ENCODE data around the gene MIB1.

Gene MIB1

GRCh38 chr18:21843341-21843740 lies 102.7 kb downstream of the MIB1 start:
- Histone ChIP-seq H3K9me3 (ENCODE audit: control insufficient read depth, insufficient read depth, low read depth, low read length) (no peaks in the 10 kb centered on the region), H3K36me3 (ENCODE audit: control insufficient read depth in 2 of 2, insufficient read depth in 1 of 2, low read length in 2 of 2) (peaks cover 36 to 73% of the 10 kb centered on the region in 2 experiments), H3K4me1 (ENCODE audit: control insufficient read depth, insufficient read depth, low read length) (no peaks in the 10 kb centered on the region), H3K27ac (ENCODE audit: extremely low read depth, low read depth, low read length) (no peak overlapping the region), H3K4me3 (ENCODE audit: low read depth, low read length) (no peak overlapping the region)
- CTCF ChIA-PET = interaction anchor here (0.5 to 2.6 kb wide), 3 partner anchors 10 to 84 kb away, joined by 3 to 8 read pairs (median 4); no protein-coding TSS in a partner anchor
- POLR2A ChIA-PET = no interaction called here
- TF ChIP-seq ZNF391 (tag by site-specific recombination; IDR thresholded peaks at IDR 0.05; ENCODE audit: borderline replicate concordance, low read depth) (no peak), ZNF416 (tag by site-specific recombination; IDR thresholded peaks at IDR 0.05) (no peak), ZNF148 (tag by site-specific recombination; IDR thresholded peaks at IDR 0.05; ENCODE audit: borderline replicate concordance) (no peak), ZNF239 (tag by site-specific recombination; IDR thresholded peaks at IDR 0.05) (no peak), ZNF654 (tag by site-specific recombination; IDR thresholded peaks at IDR 0.05; ENCODE audit: low read depth) (no peak), ZBTB6 (tag by site-specific recombination; IDR thresholded peaks at IDR 0.05) (no peak), ZNF571 (tag by site-specific recombination; IDR thresholded peaks at IDR 0.05) (no peak)

GRCh38 chr18:21851327-21851961 lies 110.9 kb downstream of the MIB1 start:
- Histone ChIP-seq H3K4me3 (ENCODE audit: low read depth, low read length) (no peak overlapping the region), H3K27ac (ENCODE audit: extremely low read depth, low read depth, low read length) (no peak overlapping the region), H3K9me3 (ENCODE audit: control insufficient read depth, insufficient read depth, low read depth, low read length) (no peaks in the 10 kb centered on the region), H3K36me3 (ENCODE audit: control insufficient read depth in 2 of 2, insufficient read depth in 1 of 2, low read length in 2 of 2) (peaks cover under 1 to 40% of the 10 kb centered on the region in 2 experiments), H3K4me1 (ENCODE audit: control insufficient read depth, insufficient read depth, low read length) (no peaks in the 10 kb centered on the region)
- CTCF ChIA-PET = interaction anchor here (1.0 to 1.2 kb wide), 3 partner anchors 13 to 363 kb away, joined by 3 to 6 read pairs (median 3); no protein-coding TSS in a partner anchor
- TF ChIP-seq GLIS1 (tag by site-specific recombination; IDR thresholded peaks at IDR 0.05) (no peak), ZNF48 (tag by site-specific recombination; IDR thresholded peaks at IDR 0.05) (no peak), ZNF654 (tag by site-specific recombination; IDR thresholded peaks at IDR 0.05; ENCODE audit: low read depth) (0 out of 2 replicates have a peak, but pooled peaks have one; percentile 19), MYNN (tag by site-specific recombination; IDR thresholded peaks at IDR 0.05; ENCODE audit: borderline replicate concordance) (no peak), ZNF707 (tag by site-specific recombination; IDR thresholded peaks at IDR 0.05) (no peak), ZNF274 (IDR thresholded peaks at IDR 0.05; ENCODE audit: low read length) (no peak), ZNF274 (tag by site-specific recombination; IDR thresholded peaks at IDR 0.05; ENCODE audit: borderline replicate concordance) (no peak), ZNF610 (tag by site-specific recombination; IDR thresholded peaks at IDR 0.05; ENCODE audit: borderline replicate concordance) (no peak)
- POLR2A ChIA-PET = no interaction called here

GRCh38 chr18:21853016-21853415 lies 112.4 kb downstream of the MIB1 start:
- TF ChIP-seq ZNF626 (tag by site-specific recombination; IDR thresholded peaks at IDR 0.05) = no peak
- TF ChIP-seq SALL2 (tag by site-specific recombination; IDR thresholded peaks at IDR 0.05; ENCODE audit: borderline replicate concordance) = no peak
- TF ChIP-seq ZNF23 (tag by site-specific recombination; IDR thresholded peaks at IDR 0.05; ENCODE audit: borderline replicate concordance) = no peak
- no peak for TF ChIP-seq ZNF302 (tag by site-specific recombination; IDR thresholded peaks at IDR 0.05; ENCODE audit: low read depth)
- TF ChIP-seq ZNF692 (tag by site-specific recombination; IDR thresholded peaks at IDR 0.05) = no peak
- no peak for TF ChIP-seq ELK4 (IDR thresholded peaks at IDR 0.05; ENCODE audit: borderline replicate concordance, low read depth, low read length)
- TF ChIP-seq ZNF621 (tag by site-specific recombination; IDR thresholded peaks at IDR 0.05) = no peak
- Histone ChIP-seq H3K4me3 (ENCODE audit: low read depth, low read length) (no peak overlapping the region), H3K27ac (ENCODE audit: extremely low read depth, low read depth, low read length) (no peak overlapping the region), H3K4me1 (ENCODE audit: control insufficient read depth, insufficient read depth, low read length) (no peaks in the 10 kb centered on the region), H3K36me3 (ENCODE audit: control insufficient read depth in 2 of 2, insufficient read depth in 1 of 2, low read length in 2 of 2) (peaks cover 8 to 39% of the 10 kb centered on the region in 2 experiments), H3K9me3 (ENCODE audit: control insufficient read depth, insufficient read depth, low read depth, low read length) (no peaks in the 10 kb centered on the region)
- CTCF ChIA-PET = interaction anchor here (0.5 to 2.3 kb wide), 3 partner anchors 11 to 47 kb away, joined by 5 to 11 read pairs (median 8); no protein-coding TSS in a partner anchor
- POLR2A ChIA-PET = no interaction called here

Measured in HEK293 (cell line).